GM20431 (cell line): Measurements from ENCODE around the gene DNASE1L3.
"Not testable (repeated sequence)": the region's sequence is repeated elsewhere in the genome, so short reads cannot be mapped to it uniquely, and the experiment has no call there.

Experiments
- in situ Hi-C: fragments of 300-500 bp; cut with MseI, MboI; formaldehyde crosslinking; loops from one replicate; pipeline ENCODE4 v1.15.0; 2020; ENCODE audit warnings: low sequenced_read_pairs; ENCODE audit not compliant: unreplicated experiment

The DNASE1L3 gene

DNA sequence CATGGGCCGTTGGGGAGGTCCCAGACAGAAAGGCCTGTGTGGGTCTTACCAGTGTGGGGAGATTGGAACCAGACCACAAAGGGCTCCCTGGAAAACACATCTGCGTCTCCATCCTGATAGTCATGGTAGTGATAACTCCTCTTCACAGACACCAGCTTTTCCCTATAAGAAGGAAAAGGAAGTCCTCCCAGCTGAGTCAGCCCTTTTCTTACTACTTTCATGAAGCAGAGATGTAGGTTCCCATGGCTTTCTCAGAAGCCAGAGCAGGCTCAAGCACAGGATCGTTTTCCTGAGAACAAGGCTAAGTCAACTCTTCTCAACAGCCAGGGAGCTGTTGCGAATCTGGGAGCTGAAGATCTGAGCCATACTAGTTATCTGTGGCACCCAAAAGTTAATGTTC is 6.1 kb downstream of the DNASE1L3 start:
- in situ Hi-C loops = no loop called here

DNA sequence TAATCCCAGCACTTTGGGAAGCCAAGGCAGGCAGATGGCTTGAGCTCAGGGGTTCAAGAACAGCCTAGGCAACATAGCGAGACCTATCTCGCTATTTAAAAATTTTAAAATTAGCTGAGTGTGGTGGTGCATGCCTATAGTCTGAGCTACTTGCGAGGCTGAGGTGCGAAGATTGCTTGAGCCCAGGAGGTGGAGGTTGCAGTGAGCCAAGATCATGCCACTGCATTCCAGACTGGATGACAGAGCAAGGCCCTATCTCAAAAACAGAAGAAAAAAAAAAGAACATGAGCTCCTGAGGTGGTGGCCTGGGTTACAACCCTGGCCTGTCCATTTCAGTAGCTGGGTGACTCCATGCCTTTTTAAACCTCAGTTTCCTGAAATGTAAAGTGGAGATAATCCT is 7.2 kb downstream of the DNASE1L3 start:
- in situ Hi-C loops = no loop called here

DNA sequence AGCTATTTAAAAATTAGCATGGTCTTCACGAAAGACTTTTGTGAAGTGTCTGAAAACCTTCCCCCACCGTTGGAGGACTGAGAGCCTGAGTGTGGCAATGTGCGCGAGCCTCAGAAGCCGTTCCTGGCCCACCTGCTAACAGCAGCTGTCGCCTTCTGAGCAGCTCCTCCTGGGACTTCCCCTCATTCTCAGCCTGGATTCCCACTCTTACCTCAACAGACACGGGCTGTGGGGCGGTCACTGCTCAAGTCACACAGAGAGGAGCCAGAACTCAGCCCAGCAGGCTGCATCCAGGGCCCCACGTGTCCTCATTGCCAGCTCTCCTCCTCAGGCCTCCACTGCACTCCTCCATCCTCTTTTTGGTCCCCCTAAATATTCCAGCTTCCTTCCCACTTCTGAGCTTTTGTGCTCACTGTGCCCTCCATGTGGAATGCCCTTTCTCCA is 7.8 kb downstream of the DNASE1L3 start:
- in situ Hi-C loops = no loop called here

DNA sequence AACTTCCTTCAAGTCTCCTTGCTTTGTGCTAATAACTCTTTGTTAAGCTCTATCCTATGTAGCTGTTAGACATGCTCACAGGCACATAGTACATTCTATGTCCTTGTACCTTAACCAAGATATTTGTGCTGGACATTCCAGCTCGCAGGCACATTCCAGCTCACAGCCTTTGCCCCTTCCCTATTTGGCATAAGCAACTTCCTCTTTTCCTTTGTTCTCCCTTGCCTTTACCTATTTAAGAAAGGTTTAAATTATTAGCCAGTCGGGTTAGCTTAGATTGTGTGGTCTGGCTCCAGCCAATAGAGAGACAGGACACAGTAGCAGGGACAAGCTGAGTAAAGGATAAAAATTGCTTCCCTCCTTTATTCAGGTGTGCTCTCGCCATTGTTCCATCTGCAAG is 9.3 kb downstream of the DNASE1L3 start:
- in situ Hi-C loops = not testable (repeated sequence)

DNA sequence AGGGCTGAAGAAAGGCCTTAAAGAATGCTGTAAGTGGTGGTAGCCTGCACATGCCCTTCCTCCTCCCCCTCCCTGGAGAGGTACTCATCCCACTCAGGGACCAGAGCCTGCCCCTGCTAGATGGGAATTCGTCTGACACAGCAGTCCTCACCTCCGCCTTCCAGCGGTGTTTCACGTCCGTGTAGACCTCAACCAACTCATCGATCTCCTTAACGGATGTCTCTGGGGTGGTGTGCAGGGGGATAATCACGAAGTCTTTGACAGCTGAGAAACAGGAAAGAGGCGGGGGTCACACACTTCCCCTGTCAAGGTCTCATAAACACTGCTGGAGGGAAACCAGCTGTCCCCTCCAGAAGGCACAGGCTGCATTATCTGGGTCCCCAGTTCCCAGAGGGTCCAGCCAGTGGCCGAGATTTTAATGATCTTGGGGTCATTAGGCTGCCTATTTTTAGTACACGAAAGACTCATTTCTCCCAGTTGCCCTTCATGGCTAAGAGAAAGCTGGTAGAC is 9.9 kb downstream of the DNASE1L3 start:
- in situ Hi-C loops = no loop called here

DNA sequence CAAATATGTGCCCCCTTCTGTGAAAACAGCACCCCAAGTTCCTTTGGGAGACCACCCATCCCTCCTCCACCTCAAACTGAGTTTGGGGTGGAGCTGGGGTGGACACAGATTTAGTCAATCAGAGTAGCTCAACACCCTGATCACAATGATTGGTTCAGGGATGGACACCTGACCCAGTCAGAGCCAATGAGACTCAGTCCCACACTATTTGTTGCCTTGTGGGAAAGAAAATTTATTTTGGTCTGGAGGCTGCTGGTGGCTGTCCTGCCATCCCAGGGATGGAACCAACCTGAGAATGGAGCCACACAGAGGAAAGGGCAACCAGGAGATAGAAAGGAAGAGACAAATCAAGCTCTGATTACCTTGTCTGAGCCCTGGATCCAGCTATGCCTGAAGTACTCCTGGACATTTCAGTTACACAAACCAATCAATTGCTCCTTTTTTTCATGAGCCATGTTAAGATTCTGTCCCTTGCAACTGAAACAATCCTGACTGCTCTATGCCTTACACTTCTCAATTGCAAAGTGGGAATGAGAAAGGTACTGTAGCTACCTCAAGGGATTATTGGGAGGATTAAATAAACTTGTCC is 10.6 kb downstream of the DNASE1L3 start:
- in situ Hi-C loops = no loop called here

DNA sequence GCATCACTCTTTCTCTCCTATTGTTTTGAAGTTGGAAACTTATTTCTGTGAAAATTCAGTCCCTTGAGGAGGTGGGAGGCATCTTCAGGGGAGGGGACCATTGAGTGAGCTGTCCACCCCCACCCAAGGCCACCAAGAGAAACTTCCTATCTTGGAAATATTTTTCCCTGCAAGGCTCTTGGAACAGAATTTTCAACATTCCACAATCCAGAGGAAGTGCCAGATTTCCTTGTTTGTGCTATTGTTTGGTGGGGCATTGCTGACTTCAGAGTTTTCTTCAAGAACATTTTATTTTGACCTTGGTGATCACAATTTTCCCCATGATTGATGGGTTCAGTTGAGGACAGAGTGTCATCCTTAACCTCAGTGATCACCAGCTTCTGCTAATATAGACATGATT is 12.0 kb downstream of the DNASE1L3 start:
- in situ Hi-C loops = no loop called here

DNA sequence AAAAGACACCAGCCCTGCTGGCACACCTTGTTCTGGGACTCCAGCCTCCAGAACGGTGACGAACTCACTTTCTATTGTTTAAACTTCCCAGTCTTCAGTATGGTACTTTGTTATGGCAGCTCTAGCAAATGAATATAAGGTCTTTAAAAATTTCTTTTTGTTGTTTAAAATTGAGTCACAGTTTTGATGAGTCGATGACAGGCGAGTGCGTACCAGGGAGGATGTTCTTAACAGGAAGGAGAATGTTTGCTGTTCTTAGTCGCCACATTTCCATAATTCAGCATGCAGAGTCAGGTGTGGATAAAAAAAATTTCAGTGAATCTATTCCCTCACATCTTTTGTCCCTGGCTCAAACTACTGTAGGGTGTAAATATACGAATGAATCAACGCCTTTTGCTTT is 12.4 kb downstream of the DNASE1L3 start:
- in situ Hi-C loops = no loop called here

DNA sequence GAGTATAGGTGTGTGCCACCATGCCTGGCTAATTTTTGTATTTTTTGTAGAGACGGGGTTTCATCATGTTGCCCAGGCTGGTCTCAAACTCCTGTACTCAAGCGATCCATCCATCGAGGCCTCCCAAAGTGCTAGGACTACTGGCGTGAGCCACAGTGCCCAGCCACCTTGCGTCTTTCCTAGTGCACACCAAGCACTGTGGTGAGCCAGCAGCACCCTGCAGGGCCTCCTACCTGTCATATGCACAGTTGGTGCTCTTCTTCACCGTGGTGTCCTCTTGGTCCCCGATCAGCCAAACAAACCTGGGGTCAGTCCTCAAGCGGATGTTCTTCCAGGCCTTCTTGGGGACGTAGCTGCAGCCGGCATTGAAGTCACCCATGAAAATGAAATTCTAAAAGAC is 13.2 kb downstream of the DNASE1L3 start:
- in situ Hi-C loops = no loop called here

DNA sequence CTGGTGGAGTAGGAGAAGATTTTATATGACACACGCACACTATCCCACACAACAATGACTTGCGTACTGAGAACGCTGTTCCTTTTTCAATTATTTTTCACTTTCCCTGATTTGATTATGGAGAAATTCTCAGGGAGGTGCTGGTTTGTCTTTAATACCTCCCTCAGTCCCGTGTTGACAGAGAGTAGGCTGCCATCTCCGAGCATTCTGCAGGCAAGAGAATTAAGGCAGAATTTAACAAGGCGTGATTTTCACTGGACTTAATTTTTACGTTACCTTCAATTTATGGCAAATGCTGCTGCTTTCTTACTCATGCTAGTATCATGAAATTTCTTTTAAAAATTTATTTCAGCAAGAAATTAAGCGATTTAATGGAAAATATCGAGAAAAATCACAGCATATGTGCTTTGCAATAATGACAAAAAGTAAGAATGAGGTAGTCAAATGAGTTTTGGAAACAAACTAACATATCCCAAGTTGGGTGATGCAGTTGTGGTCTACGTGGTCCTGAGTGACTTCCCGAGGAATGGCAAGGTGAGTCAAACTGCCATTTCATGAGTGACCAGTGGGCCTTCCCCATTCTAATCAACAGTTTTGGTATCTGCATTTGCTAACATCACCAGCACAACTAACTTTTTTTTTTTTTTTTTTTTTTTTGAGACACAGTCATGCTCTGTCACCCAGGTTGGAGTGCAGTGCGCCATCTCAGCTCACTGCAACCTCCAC is 16.9 kb downstream of the DNASE1L3 start:
- in situ Hi-C loops = no loop called here

DNA sequence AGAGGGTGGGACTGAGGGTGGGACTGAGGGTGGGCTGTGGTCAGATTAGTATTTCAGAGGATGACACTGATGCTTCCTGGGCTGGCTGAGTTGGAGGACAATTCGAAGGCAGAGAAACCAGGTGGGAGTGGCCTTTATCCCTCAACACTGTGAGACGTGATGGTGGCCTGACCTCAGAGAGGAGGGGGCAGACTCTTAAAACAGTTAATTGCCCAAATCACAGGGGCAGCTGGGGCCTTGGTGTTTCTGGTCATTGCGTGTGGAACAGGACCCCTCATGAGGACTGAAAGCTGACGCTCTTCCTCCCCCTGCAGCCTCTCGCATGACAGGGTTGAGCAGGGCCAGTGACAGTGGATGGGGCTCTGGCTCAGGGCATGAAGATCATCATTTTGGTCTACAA is 18.7 kb downstream of the DNASE1L3 start:
- in situ Hi-C loops = no loop called here

DNA sequence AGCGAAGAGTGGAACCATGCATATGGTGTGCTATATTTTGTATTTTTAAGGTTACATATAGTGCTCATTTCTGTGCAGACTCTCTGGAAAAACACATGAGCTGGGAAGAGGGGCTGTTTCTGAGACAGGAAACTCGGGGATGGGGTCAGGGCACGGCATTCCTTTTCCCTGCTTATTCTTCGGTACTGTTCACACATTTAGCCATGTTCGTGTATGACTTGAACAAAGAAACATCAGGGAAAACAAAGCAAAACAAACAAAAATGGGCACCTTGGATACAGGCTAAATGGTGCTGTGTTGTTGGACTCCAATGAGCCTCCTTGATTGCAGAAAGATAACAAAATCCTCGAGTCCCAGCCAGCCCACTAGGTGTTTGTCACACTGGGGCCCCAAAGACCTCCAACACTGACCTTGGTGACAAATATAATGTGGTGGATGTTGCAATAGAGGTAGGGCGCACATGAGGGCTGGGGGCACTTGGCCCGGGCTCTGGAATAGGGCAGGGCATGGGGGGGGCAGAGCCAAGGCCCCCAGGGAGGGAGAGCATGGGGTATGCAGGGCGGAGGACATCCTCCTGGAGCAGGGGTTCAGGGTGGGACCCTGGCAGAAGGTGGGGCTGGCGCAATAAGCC is 19.3 kb downstream of the DNASE1L3 start:
- in situ Hi-C loops = no loop called here

DNA sequence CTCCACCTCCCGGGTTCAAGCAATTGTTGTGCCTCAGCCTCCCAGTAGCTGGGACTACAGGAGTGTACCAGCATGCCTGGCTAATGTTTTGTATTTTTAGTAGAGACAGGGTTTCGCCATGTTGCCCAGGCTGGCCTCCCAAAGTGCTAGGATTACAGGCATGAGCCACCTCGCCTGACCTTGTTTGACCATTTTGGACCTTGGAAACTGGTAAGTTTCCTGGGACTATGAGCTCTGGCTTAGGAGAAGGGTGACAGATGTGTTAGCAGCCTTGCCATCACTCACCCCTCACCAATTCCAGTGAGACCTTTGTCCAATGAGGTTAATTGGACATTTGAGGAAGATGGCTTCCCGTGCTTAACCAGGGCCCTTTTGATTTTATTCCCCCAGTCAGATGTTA is 19.9 kb downstream of the DNASE1L3 start:
- in situ Hi-C loops = no loop called here

DNA sequence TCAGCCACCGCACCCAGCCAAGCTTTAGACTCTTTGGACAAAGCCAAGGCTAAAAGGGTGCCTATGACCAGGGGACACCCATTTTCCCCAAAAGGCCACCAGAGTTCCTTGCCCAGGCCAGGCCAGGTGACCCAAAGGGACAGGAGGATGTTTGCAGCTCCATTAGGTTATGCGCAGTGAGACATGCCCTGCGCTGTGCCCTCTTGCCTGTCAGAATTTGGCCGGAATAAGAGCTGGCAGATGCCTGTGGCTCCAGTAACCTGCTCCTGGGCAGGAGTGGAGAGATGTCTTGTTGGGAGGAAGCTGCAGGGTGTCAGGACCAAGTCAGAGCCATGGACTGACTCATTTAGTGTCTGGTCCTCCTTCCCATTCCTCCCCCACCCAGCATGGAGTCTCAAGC is 20.5 kb downstream of the DNASE1L3 start:
- in situ Hi-C loops = no loop called here

DNA sequence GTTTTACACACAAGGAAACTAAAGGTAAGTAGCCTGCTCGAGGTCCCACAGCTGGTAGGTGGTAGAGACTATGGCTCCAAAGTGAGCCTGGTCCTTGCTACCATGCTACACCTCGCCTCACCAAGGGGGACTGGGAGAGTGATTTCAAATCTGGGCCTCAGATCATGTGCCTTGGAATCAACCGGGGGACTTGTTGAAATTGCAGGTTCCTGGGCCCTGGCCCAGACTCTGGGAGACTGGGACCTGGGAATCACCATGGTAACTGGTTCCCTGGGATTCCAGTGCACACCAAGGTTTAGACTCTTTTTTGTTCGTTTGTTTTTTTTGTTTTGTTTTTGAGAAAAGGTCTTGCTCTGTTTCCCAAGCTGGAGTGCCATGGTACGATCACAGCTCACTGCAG is 21.1 kb downstream of the DNASE1L3 start:
- in situ Hi-C loops = no loop called here

DNA sequence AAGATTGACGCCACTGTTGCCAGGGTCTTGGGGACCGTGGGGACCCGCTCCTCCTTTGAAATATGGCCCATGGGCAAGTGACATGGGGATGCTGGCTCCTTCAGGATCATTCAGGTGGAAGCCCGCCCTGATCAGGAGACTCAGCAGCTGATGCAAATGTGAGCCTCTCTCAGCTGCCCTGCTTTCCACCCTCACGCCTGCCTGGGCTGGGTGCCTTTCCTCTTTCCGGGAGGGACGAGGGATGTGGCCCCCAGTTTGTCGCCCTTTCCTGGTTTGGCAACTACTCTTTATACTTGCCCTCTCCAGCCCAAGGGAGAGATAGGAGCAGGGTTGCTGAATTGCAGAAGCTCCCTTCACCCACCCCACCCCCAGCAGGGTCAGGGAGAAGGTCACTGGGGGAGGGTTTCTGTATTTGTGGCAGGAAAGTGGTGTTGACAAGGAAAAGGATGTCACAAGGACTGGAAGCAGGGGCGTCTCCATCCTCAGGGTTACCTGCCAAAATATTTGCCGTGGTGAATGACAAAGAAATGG is 21.8 kb downstream of the DNASE1L3 start:
- in situ Hi-C loops = no loop called here

DNA sequence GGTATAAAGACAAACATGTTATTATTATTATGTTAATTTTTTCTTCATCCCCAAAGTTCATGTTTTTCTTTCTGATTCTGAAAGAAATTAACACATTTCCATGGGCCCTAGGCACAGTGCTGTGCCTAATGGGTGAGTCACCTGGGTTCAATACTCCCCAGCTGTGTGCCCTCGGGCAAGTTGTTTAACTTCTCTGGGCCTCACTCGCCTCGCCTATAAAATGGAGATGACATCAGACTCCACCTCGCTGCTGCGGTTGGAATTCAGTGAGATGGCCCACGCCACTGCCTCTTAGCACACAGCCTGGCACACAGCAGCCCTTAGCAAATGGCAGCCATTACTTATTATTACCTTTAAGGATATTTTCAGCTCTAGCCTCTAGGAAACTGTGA is 22.6 kb downstream of the DNASE1L3 start:
- in situ Hi-C loops = no loop called here

DNA sequence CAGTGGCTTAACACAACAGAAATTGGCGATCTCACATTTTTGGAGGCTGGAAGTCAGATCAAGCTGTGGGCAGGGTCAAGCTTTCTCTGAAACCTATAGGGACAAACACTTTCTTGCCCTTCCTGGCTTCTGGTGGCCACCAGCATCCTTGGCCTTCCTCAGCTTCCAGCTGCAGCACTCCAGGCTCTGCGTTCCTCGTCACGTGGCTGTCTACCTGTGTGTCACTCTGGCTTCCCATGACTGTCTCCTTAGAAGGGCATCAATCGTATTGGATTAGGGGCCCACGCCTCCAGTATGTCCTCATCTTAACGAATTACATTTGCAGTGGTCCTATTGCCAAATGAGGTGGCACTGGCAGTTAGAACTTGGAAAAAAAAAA is 25.8 kb downstream of the DNASE1L3 start:
- in situ Hi-C loops = loop anchor here (5.0 kb wide), 1 partner anchor 117 kb away; no protein-coding TSS in a partner anchor

DNA sequence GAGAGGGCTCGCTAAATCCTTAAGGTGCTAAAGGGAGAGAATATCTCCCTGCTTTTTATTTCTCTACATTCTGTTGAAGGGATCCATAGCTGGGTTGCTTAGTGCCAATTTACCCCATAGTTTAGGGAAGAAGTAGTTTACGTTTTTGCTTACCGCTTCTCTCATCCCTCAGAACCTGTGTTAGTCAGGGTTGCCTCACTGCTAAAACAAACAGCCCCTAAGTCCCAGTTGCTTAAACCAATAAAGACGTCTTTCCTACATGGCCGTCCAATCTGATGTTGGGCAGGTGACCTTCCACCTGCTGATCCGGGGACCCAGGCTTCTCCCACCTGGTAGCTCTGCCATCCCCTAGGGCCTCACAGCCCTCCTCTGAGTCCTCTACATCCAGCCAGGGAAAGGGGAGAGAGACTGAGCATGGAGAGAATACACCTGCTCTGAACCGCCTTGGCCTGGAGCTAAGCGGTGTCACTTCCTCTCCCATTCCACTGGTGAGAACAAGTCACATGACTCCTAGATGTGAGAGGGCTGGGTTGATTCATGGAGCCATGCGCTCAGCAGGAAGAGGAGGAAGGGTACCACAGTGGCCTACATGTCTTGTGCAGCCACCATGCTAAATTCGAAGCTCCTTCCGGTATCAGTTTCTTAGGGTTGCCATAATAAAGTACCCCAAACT is 26.3 kb downstream of the DNASE1L3 start:
- in situ Hi-C loops = loop anchor here (5.0 kb wide), 1 partner anchor 118 kb away; no protein-coding TSS in a partner anchor

DNA sequence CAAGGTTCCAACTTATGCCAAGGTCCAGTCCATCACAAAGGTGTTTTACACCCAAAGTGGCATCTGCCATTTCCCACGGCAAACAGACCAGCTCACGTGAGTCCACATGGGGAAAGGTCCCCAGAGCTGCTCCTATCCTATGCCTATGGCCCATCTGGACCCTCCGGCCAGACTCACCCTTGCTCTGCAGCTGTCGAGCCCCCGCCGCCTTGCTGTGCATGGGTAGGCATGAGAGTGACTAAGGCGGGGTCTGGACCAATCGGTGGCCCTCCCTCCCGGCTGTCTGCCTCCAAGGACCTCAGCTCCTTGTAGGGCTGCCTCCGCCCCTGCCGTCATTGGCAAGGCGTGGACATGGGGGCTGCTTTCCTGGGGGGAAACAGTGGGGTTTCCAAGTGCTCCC is 26.9 kb downstream of the DNASE1L3 start:
- in situ Hi-C loops = loop anchor here (5.0 kb wide), 1 partner anchor 118 kb away; no protein-coding TSS in a partner anchor
